ENCODE data around the gene RPS6KA2. TPM values are rescaled to one million over a fixed set of nuclear protein-coding genes. Genes with fewer than 3 reads are reported as not detected.
A peak's percentile ranks its signal among the peaks of the same experiment; 100 is the strongest.

RPS6KA2 gene
- total RNA-seq, 2 donors from 2014 or later: 59.5 to 75.4 TPM

- TF ChIP-seq, protein P1, sequence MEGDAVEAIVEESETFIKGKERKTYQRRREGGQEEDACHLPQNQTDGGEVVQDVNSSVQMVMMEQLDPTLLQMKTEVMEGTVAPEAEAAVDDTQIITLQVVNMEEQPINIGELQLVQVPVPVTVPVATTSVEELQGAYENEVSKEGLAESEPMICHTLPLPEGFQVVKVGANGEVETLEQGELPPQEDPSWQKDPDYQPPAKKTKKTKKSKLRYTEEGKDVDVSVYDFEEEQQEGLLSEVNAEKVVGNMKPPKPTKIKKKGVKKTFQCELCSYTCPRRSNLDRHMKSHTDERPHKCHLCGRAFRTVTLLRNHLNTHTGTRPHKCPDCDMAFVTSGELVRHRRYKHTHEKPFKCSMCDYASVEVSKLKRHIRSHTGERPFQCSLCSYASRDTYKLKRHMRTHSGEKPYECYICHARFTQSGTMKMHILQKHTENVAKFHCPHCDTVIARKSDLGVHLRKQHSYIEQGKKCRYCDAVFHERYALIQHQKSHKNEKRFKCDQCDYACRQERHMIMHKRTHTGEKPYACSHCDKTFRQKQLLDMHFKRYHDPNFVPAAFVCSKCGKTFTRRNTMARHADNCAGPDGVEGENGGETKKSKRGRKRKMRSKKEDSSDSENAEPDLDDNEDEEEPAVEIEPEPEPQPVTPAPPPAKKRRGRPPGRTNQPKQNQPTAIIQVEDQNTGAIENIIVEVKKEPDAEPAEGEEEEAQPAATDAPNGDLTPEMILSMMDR (IDR thresholded peaks at IDR 0.05): no peak
- no peak overlapping the region for H3K27ac ChIP-seq
- H3K9me3 ChIP-seq: no peaks in the 10 kb centered on the region
- no peaks in the 10 kb centered on the region for H3K27me3 ChIP-seq (replicated peaks; ENCODE audit: insufficient read depth)
- peaks cover 0 to 9% of the 10 kb centered on the region in 2 donors for H3K4me1 ChIP-seq (ENCODE audit: control insufficient read depth in 1 of 2, low read depth in 2 of 2)
- H3K4me3 ChIP-seq: no peak overlapping the region
- no peak for ATAC-seq (ENCODE audit: insufficient number of reproducible peaks, low FRiP score, low read depth)
- no peaks in the 10 kb centered on the region for H3K36me3 ChIP-seq
- DNase-seq (ENCODE audit: low spot score): no peak
These were observed 48.4 kb downstream of the RPS6KA2 start for GRCh38 chr6:166578536-166579236.

GRCh38 chr6:166575205-166575604, 51.8 kb downstream of the RPS6KA2 start:
- no peaks in the 10 kb centered on the region for H3K36me3 ChIP-seq
- H3K4me1 ChIP-seq (ENCODE audit: control insufficient read depth in 1 of 2, low read depth in 2 of 2): peaks cover 0 to 9% of the 10 kb centered on the region in 2 donors
- ATAC-seq (ENCODE audit: insufficient number of reproducible peaks, low FRiP score, low read depth) (peak; percentile 66), DNase-seq (ENCODE audit: low spot score) (no peak)
- H3K4me3 ChIP-seq: peak overlapping the region; percentile 0
- H3K27ac ChIP-seq: peak overlapping the region in 1 of 2 donors; percentile 63
- H3K27me3 ChIP-seq (replicated peaks; ENCODE audit: insufficient read depth): no peaks in the 10 kb centered on the region
- no peaks in the 10 kb centered on the region for H3K9me3 ChIP-seq
- TF ChIP-seq, protein P1 (IDR thresholded peaks at IDR 0.05): no peak

- DNase-seq (ENCODE audit: low spot score) (no peak), ATAC-seq (ENCODE audit: insufficient number of reproducible peaks, low FRiP score, low read depth) (no peak)
- no peaks in the 10 kb centered on the region for H3K9me3 ChIP-seq
- TF ChIP-seq, protein P1 (IDR thresholded peaks at IDR 0.05): no peak
- H3K36me3 ChIP-seq: no peaks in the 10 kb centered on the region
- H3K27me3 ChIP-seq (replicated peaks; ENCODE audit: insufficient read depth): no peaks in the 10 kb centered on the region
- peaks cover 0 to 9% of the 10 kb centered on the region in 2 donors for H3K4me1 ChIP-seq (ENCODE audit: control insufficient read depth in 1 of 2, low read depth in 2 of 2)
- H3K4me3 ChIP-seq: no peak overlapping the region
- no peak overlapping the region for H3K27ac ChIP-seq
These were observed 53.4 kb downstream of the RPS6KA2 start for GRCh38 chr6:166573511-166574216.

GRCh38 chr6:166572370-166573261, 54.4 kb downstream of the RPS6KA2 start:
- Histone ChIP-seq H3K36me3 (no peaks in the 10 kb centered on the region), H3K27me3 (replicated peaks; ENCODE audit: insufficient read depth) (no peaks in the 10 kb centered on the region), H3K4me3 (no peak overlapping the region), H3K9me3 (no peaks in the 10 kb centered on the region), H3K27ac (no peak overlapping the region), H3K4me1 (ENCODE audit: control insufficient read depth in 1 of 2, low read depth in 2 of 2) (peaks cover 0 to 9% of the 10 kb centered on the region in 2 donors)
- DNase-seq (ENCODE audit: low spot score): no peak
- no peak for ATAC-seq (ENCODE audit: insufficient number of reproducible peaks, low FRiP score, low read depth)
- TF ChIP-seq, protein P1 (IDR thresholded peaks at IDR 0.05): no peak
